Omental fat pad (tissue), 4 donors: Measurements from ENCODE around the gene GALNT11. TPM values are rescaled to one million over a fixed set of nuclear protein-coding genes. Genes with fewer than 3 reads are reported as not detected.

Source experiments
- ATAC-seq: fragments of 150-250 bp; one replicate; pipeline ENCODE4 v1.9.1; 2016; ENCODE audit warnings: mild to moderate bottlenecking, moderate library complexity; ENCODE audit not compliant: low FRiP score
- DNase-seq: peaks from one replicate; pipeline ENCODE4 v3.0.0-alpha.2; 2019; ENCODE audit warnings: low spot score
- CTCF ChIP-seq, 3 donors: fragments of 450-650 bp; IDR thresholded peaks; one replicate each; pipeline ENCODE4 v1.5.1; 2016 to 2017; ENCODE audit warnings: antibody characterized with exemption in 3 of 3, mild to moderate bottlenecking in 3 of 3, moderate library complexity in 2 of 3
- total RNA-seq, 4 donors: library from RNA; depleted of rRNA; stranded (reverse); fragments of >200 nt; gene quantifications; one replicate each; pipeline ENCODE4 v1.1.0, GENCODE V29; 2016

The GALNT11 gene
- total RNA-seq = 10 to 100 TPM; 45.2 to 53.4 (median 51.4) TPM

GRCh38 chr7:152025077-152025936 is at the start of gene GALNT11:
TSS of gene GALNT11 (plus strand) at chr7:152025674. CDS start at chr7:152094228, 68,554 bp downstream.
- DNase-seq (peak; percentile 65), ATAC-seq (peak; percentile 99)
- TF ChIP-seq CTCF (IDR thresholded peaks at IDR 0.05) = no peak

- TF ChIP-seq CTCF (IDR thresholded peaks at IDR 0.05) = no peak
- DNase-seq (no peak), ATAC-seq (no peak)
Observed at GRCh38 chr7:151978616-151979015, 46.9 kb upstream of the GALNT11 start.

- DNase-seq = no peak
- ATAC-seq = no peak
- TF ChIP-seq CTCF (IDR thresholded peaks at IDR 0.05) = no peak
Observed at GRCh38 chr7:151981223-151981622, 44.3 kb upstream of the GALNT11 start.

- ATAC-seq (no peak), DNase-seq (no peak)
Observed at GRCh38 chr7:151982806-151983205, 42.7 kb upstream of the GALNT11 start.

GRCh38 chr7:151984612-151985011 is 40.9 kb upstream of the GALNT11 start:
- ATAC-seq (no peak), DNase-seq (no peak)
- TF ChIP-seq CTCF (IDR thresholded peaks at IDR 0.05) = no peak

More at GRCh38 chr7:151982806-151983205, 42.7 kb upstream of the GALNT11 start:
- TF ChIP-seq CTCF (IDR thresholded peaks at IDR 0.05) = no peak

- ATAC-seq (no peak), DNase-seq (no peak)
- no peak for TF ChIP-seq CTCF (IDR thresholded peaks at IDR 0.05)
Observed at GRCh38 chr7:151987748-151988529, 37.5 kb upstream of the GALNT11 start.
